ENCODE data around the gene PRICKLE4.

The PRICKLE4 gene, protein sequence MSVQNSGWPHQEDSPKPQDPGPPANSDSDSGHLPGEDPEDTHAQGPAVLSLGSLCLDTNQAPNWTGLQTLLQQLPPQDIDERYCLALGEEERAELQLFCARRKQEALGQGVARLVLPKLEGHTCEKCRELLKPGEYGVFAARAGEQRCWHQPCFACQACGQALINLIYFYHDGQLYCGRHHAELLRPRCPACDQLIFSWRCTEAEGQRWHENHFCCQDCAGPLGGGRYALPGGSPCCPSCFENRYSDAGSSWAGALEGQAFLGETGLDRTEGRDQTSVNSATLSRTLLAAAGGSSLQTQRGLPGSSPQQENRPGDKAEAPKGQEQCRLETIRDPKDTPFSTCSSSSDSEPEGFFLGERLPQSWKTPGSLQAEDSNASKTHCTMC

DNA sequence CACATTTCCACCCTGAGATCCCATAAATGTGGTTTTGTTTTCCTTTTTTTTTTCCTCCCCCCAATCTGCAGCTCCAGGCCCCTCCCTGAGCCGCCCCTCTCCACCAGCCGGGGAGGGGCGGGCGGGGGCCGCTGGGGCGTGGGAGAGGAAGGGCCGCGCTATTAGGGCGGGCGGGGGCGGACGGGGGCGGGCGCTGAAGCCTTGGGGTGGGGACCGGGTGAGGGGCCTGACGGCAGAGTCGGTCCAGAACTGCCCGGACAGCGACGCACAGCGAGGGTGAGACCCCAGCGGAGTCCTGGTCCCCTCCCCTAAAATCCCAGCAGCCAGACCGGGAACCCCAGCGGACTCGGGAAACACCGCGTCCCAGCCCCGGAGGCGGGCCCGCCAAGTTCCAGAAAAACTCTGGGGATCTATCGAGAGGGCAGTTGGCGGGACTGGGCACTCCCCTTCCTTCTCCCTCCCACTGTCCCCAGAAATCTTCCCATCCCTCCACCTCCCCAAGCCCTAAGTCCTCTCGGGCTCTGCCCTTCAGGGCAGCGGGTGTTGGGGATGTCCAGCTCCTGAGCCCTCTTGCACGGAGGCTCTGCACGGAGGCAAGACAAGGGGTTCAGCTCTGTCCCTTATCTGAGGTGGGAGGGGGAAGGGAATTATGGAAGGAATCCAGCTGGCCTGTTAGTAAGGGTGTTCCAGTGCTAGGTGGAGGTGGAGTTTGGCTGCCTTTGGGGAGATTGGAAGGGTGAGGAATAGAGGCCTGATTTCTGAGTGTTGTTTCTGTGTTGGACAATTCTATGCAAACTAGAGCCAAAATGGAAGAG, at the start of gene PRICKLE4:
PRICKLE4 (plus strand) TSS at position 232 of the 815 bp plus-strand sequence. CDS start 2,692 bp downstream, outside the sequence.
- peaks cover 13% of the 10 kb centered on the region for H3K79me2 ChIP-seq (ENCODE audit: insufficient read depth, low read length)
- H3K4me1 ChIP-seq (ENCODE audit: insufficient read depth, low read length, poor library complexity, severe bottlenecking): peaks cover 27% of the 10 kb centered on the region
- H3K9me2 ChIP-seq (replicated peaks; ENCODE audit: low read depth, low read length): no peaks in the 10 kb centered on the region
- H3K4me3 ChIP-seq (ENCODE audit: low read length, poor library complexity, severe bottlenecking): peak within 1 kb of the TSS; percentile 96
- H4K20me1 ChIP-seq (ENCODE audit: insufficient read depth, low read length, poor library complexity, severe bottlenecking): peaks cover 5% of the 10 kb centered on the region
- peak within 1 kb of the TSS; percentile 97 for H3K4me2 ChIP-seq (ENCODE audit: low read depth, low read length, poor library complexity, severe bottlenecking)
- no peaks in the 10 kb centered on the region for H3K9me3 ChIP-seq (ENCODE audit: insufficient read depth, low read depth, low read length)
- peak within 1 kb of the TSS; percentile 92 for H2AFZ ChIP-seq (ENCODE audit: low read length)
- TF ChIP-seq EZH2phosphoT487 (IDR thresholded peaks at IDR 0.05; ENCODE audit: borderline replicate concordance): no peak
- TF ChIP-seq, protein P1, sequence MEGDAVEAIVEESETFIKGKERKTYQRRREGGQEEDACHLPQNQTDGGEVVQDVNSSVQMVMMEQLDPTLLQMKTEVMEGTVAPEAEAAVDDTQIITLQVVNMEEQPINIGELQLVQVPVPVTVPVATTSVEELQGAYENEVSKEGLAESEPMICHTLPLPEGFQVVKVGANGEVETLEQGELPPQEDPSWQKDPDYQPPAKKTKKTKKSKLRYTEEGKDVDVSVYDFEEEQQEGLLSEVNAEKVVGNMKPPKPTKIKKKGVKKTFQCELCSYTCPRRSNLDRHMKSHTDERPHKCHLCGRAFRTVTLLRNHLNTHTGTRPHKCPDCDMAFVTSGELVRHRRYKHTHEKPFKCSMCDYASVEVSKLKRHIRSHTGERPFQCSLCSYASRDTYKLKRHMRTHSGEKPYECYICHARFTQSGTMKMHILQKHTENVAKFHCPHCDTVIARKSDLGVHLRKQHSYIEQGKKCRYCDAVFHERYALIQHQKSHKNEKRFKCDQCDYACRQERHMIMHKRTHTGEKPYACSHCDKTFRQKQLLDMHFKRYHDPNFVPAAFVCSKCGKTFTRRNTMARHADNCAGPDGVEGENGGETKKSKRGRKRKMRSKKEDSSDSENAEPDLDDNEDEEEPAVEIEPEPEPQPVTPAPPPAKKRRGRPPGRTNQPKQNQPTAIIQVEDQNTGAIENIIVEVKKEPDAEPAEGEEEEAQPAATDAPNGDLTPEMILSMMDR (conservative IDR thresholded peaks at IDR 0.05; ENCODE audit: low read length): no peak
- no peaks in the 10 kb centered on the region for H3K27me3 ChIP-seq (ENCODE audit: insufficient read depth, low read length, poor library complexity, severe bottlenecking)
- H3K36me3 ChIP-seq (ENCODE audit: insufficient read depth, low read length): no peaks in the 10 kb centered on the region
- H3K9ac ChIP-seq (ENCODE audit: low read depth, low read length, poor library complexity, severe bottlenecking): peak within 1 kb of the TSS; percentile 79
- H3F3A ChIP-seq (ENCODE audit: low read depth): no peaks in the 10 kb centered on the region

GRCh38 chr6:41731561-41732086, 49.0 kb upstream of the PRICKLE4 start:
- Histone ChIP-seq H3K9me2 (replicated peaks; ENCODE audit: low read depth, low read length) (no peaks in the 10 kb centered on the region), H3K79me2 (ENCODE audit: insufficient read depth, low read length) (peaks cover 8% of the 10 kb centered on the region; the same call in 1 of the 2 replicates), H3K36me3 (ENCODE audit: insufficient read depth, low read length) (no peaks in the 10 kb centered on the region), H3K9ac (ENCODE audit: low read depth, low read length, poor library complexity, severe bottlenecking) (no peak overlapping the region), H3F3A (ENCODE audit: low read depth) (no peaks in the 10 kb centered on the region), H3K9me3 (ENCODE audit: insufficient read depth, low read depth, low read length) (no peaks in the 10 kb centered on the region), H2AFZ (ENCODE audit: low read length) (no peak overlapping the region), H3K4me1 (ENCODE audit: insufficient read depth, low read length, poor library complexity, severe bottlenecking) (peaks cover 56% of the 10 kb centered on the region), H3K27me3 (ENCODE audit: insufficient read depth, low read length, poor library complexity, severe bottlenecking) (no peaks in the 10 kb centered on the region), H3K4me2 (ENCODE audit: low read depth, low read length, poor library complexity, severe bottlenecking) (peak overlapping the region; percentile 75), H4K20me1 (ENCODE audit: insufficient read depth, low read length, poor library complexity, severe bottlenecking) (no peaks in the 10 kb centered on the region), H3K4me3 (ENCODE audit: low read length, poor library complexity, severe bottlenecking) (peak overlapping the region; percentile 20)
- TF ChIP-seq, protein P1 (conservative IDR thresholded peaks at IDR 0.05; ENCODE audit: low read length): no peak
- TF ChIP-seq EZH2phosphoT487 (IDR thresholded peaks at IDR 0.05; ENCODE audit: borderline replicate concordance): no peak

GRCh38 chr6:41732149-41732548, 48.4 kb upstream of the PRICKLE4 start:
- Histone ChIP-seq H3K79me2 (ENCODE audit: insufficient read depth, low read length) (peaks cover 8% of the 10 kb centered on the region; the same call in 1 of the 2 replicates), H3K9me2 (replicated peaks; ENCODE audit: low read depth, low read length) (no peaks in the 10 kb centered on the region), H4K20me1 (ENCODE audit: insufficient read depth, low read length, poor library complexity, severe bottlenecking) (no peaks in the 10 kb centered on the region), H3K9ac (ENCODE audit: low read depth, low read length, poor library complexity, severe bottlenecking) (no peak overlapping the region), H3K27me3 (ENCODE audit: insufficient read depth, low read length, poor library complexity, severe bottlenecking) (no peaks in the 10 kb centered on the region), H3K4me1 (ENCODE audit: insufficient read depth, low read length, poor library complexity, severe bottlenecking) (peaks cover 52% of the 10 kb centered on the region), H3K36me3 (ENCODE audit: insufficient read depth, low read length) (no peaks in the 10 kb centered on the region), H3F3A (ENCODE audit: low read depth) (no peaks in the 10 kb centered on the region), H2AFZ (ENCODE audit: low read length) (no peak overlapping the region), H3K9me3 (ENCODE audit: insufficient read depth, low read depth, low read length) (no peaks in the 10 kb centered on the region), H3K4me3 (ENCODE audit: low read length, poor library complexity, severe bottlenecking) (peak overlapping the region; percentile 72), H3K4me2 (ENCODE audit: low read depth, low read length, poor library complexity, severe bottlenecking) (peak overlapping the region; percentile 75)
- no peak for TF ChIP-seq EZH2phosphoT487 (IDR thresholded peaks at IDR 0.05; ENCODE audit: borderline replicate concordance)
- TF ChIP-seq, protein P1 (conservative IDR thresholded peaks at IDR 0.05; ENCODE audit: low read length): no peak
